Measurements from ENCODE around the gene FAM117B.

Gene FAM117B

DNA sequence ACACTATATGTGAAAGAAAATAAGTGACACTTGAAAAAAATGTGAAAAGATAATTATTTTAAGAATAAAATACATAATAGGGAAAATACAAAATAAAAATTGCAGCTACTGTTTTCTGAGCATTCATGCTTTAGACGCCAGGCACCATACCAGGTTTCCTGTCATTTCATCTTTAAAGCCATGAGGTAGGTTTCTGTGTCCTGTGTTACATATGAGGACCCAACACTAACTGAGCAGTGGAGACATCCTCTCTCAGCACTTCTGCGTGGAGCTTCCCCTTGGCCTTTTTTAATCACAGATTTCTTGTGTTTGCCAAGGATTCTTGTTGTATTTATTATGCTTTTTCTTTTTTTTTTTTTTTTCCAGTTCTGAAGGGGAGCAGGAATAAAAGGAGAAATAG is 117.3 kb downstream of the FAM117B start:
- H3K4me1 ChIP-seq (ENCODE audit: control insufficient read depth in 1 of 2, insufficient read depth in 2 of 2, low read length in 2 of 2): peaks cover 1 to 4% of the 10 kb centered on the region in 2 donors
- no peak overlapping the region for H3K4me3 ChIP-seq (ENCODE audit: low read depth in 1 of 2, low read length in 2 of 2)
- no peaks in the 10 kb centered on the region for H3K27me3 ChIP-seq (ENCODE audit: control insufficient read depth in 1 of 2, insufficient read depth in 2 of 2, low read length in 2 of 2)
- H3K9me3 ChIP-seq (ENCODE audit: control insufficient read depth in 1 of 2, low read length in 2 of 2): no peaks in the 10 kb centered on the region
- H3K27ac ChIP-seq (ENCODE audit: low read depth, low read length): no peak overlapping the region
- H3K9ac ChIP-seq (ENCODE audit: low read depth in 1 of 2, low read length in 2 of 2): no peak overlapping the region
- H3K36me3 ChIP-seq (ENCODE audit: control insufficient read depth in 1 of 2, insufficient read depth in 2 of 2, low read length in 2 of 2): peaks cover under 1 to 1% of the 10 kb centered on the region in 2 donors

DNA sequence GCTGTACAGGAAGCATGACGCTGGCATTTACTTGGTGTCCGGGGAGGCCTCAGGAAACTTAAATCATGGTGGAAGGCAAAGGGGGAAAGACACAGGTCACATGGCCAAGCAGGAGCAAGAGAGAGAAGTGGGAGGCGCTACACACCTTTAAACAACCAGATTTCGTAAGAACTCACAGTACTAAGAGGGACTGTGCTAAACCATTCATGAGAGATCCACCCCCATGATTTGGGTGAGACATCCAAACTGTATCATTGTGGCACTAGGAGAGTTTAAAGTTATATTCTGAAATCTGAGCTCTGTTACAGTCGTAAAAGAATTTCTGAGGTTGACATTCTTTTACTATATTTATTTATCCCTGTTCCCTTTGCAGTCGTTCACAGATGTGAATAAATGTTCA is 120.2 kb downstream of the FAM117B start:
- no peak overlapping the region for H3K9ac ChIP-seq (ENCODE audit: low read depth in 1 of 2, low read length in 2 of 2)
- H3K27me3 ChIP-seq (ENCODE audit: control insufficient read depth in 1 of 2, insufficient read depth in 2 of 2, low read length in 2 of 2): no peaks in the 10 kb centered on the region
- no peak overlapping the region for H3K27ac ChIP-seq (ENCODE audit: low read depth, low read length)
- H3K4me3 ChIP-seq (ENCODE audit: low read depth in 1 of 2, low read length in 2 of 2): no peak overlapping the region
- peaks cover 8 to 10% of the 10 kb centered on the region in 2 donors for H3K36me3 ChIP-seq (ENCODE audit: control insufficient read depth in 1 of 2, insufficient read depth in 2 of 2, low read length in 2 of 2)
- no peaks in the 10 kb centered on the region for H3K9me3 ChIP-seq (ENCODE audit: control insufficient read depth in 1 of 2, low read length in 2 of 2)
- H3K4me1 ChIP-seq (ENCODE audit: control insufficient read depth in 1 of 2, insufficient read depth in 2 of 2, low read length in 2 of 2): peaks cover 10 to 21% of the 10 kb centered on the region in 2 donors

DNA sequence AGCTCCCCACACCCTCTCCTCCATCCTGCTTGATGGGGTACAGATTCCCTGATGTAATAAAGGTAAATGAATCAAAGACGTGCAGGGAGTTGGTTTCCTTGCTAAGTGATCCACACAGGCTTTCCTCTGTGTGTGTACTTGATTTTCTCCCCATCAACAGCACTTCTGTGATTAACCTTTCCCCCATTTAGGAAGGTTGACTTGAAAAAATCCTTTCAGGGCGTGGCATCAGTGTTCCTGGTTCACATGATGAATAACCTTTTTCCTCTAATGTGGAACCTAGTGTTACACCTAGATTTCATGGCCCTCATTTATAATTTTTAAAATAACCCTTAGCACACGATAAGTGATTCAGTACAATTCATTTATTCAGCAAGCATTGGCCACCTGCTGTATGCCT is 121.8 kb downstream of the FAM117B start:
- H3K9me3 ChIP-seq (ENCODE audit: control insufficient read depth in 1 of 2, low read length in 2 of 2): no peaks in the 10 kb centered on the region
- no peak overlapping the region for H3K9ac ChIP-seq (ENCODE audit: low read depth in 1 of 2, low read length in 2 of 2)
- H3K36me3 ChIP-seq (ENCODE audit: control insufficient read depth in 1 of 2, insufficient read depth in 2 of 2, low read length in 2 of 2): peaks cover 14 to 18% of the 10 kb centered on the region in 2 donors
- peaks cover 10 to 21% of the 10 kb centered on the region in 2 donors for H3K4me1 ChIP-seq (ENCODE audit: control insufficient read depth in 1 of 2, insufficient read depth in 2 of 2, low read length in 2 of 2)
- no peak overlapping the region for H3K27ac ChIP-seq (ENCODE audit: low read depth, low read length)
- H3K4me3 ChIP-seq (ENCODE audit: low read depth in 1 of 2, low read length in 2 of 2): no peak overlapping the region
- H3K27me3 ChIP-seq (ENCODE audit: control insufficient read depth in 1 of 2, insufficient read depth in 2 of 2, low read length in 2 of 2): no peaks in the 10 kb centered on the region

DNA sequence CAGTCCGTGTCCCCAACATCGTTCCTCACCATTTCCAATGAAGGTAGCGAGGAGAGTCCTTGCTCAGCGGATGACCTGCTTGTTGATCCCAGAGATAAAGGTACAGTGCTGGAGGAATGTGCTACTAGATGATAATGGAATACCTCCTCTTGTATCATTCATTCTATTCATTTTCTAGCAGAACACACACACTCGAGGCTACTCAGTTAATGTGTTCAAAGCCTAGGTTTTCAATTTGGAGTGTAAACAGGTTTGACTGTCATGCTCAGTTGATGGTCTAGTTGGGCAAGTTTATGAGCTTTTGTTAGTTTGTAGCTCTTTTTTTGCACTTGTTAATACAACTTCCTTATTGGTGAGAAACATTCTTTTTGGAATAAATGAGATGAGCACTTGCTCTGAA is 122.6 kb downstream of the FAM117B start:
- H3K4me1 ChIP-seq (ENCODE audit: control insufficient read depth in 1 of 2, insufficient read depth in 2 of 2, low read length in 2 of 2): peaks cover 10 to 21% of the 10 kb centered on the region in 2 donors
- H3K9ac ChIP-seq (ENCODE audit: low read depth in 1 of 2, low read length in 2 of 2): no peak overlapping the region
- no peak overlapping the region for H3K4me3 ChIP-seq (ENCODE audit: low read depth in 1 of 2, low read length in 2 of 2)
- no peaks in the 10 kb centered on the region for H3K27me3 ChIP-seq (ENCODE audit: control insufficient read depth in 1 of 2, insufficient read depth in 2 of 2, low read length in 2 of 2)
- no peaks in the 10 kb centered on the region for H3K9me3 ChIP-seq (ENCODE audit: control insufficient read depth in 1 of 2, low read length in 2 of 2)
- H3K27ac ChIP-seq (ENCODE audit: low read depth, low read length): no peak overlapping the region
- peaks cover 14 to 18% of the 10 kb centered on the region in 2 donors for H3K36me3 ChIP-seq (ENCODE audit: control insufficient read depth in 1 of 2, insufficient read depth in 2 of 2, low read length in 2 of 2)

DNA sequence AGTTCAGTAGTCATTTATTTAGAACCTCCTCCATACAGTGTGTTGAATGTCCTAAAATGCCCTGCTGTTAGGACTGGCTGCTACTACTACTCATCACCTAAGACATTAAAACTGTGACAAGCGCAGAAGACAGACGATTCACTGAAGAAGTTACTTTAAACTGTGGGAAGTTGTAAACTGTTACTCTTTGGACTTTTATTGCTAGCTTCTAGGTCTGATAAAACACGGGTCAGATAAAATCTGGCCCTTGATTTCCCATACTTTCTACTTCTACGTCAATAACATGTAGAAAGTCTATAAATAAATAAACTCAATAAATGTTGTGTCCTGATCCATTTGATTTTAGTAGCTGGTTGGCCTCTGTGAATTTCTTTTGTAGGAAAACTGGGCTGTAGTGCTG is 123.4 kb downstream of the FAM117B start:
- no peak overlapping the region for H3K27ac ChIP-seq (ENCODE audit: low read depth, low read length)
- H3K9ac ChIP-seq (ENCODE audit: low read depth in 1 of 2, low read length in 2 of 2): no peak overlapping the region
- H3K4me3 ChIP-seq (ENCODE audit: low read depth in 1 of 2, low read length in 2 of 2): no peak overlapping the region

DNA sequence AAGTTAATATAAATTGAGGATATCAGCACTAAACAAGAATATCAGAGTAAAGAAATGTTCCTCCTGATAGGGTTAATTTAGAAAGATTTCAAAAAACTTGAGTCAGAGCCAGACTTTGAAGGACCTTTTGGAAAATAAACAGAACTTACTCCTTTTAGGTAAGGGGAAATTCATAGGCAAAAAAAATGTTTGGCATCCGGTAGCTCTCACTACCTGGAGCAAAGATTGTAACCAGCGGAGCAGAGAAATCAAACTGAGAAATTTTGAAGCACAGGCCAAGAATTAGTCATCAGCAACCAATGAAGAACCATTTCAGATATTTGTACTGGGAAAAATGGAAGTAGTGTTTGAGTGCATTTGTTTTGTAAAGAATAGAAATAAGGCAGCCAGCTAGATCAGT is 123.8 kb downstream of the FAM117B start:
- no peak overlapping the region for H3K27ac ChIP-seq (ENCODE audit: low read depth, low read length)
- no peak overlapping the region for H3K4me3 ChIP-seq (ENCODE audit: low read depth in 1 of 2, low read length in 2 of 2)
- H3K27me3 ChIP-seq (ENCODE audit: control insufficient read depth in 1 of 2, insufficient read depth in 2 of 2, low read length in 2 of 2): no peaks in the 10 kb centered on the region

More for the DNA sequence above, 123.4 kb downstream of the FAM117B start:
- Histone ChIP-seq H3K9me3 (ENCODE audit: control insufficient read depth in 1 of 2, low read length in 2 of 2) (no peaks in the 10 kb centered on the region), H3K36me3 (ENCODE audit: control insufficient read depth in 1 of 2, insufficient read depth in 2 of 2, low read length in 2 of 2) (peaks cover 14 to 18% of the 10 kb centered on the region in 2 donors), H3K4me1 (ENCODE audit: control insufficient read depth in 1 of 2, insufficient read depth in 2 of 2, low read length in 2 of 2) (peaks cover 10 to 21% of the 10 kb centered on the region in 2 donors), H3K27me3 (ENCODE audit: control insufficient read depth in 1 of 2, insufficient read depth in 2 of 2, low read length in 2 of 2) (no peaks in the 10 kb centered on the region)

DNA sequence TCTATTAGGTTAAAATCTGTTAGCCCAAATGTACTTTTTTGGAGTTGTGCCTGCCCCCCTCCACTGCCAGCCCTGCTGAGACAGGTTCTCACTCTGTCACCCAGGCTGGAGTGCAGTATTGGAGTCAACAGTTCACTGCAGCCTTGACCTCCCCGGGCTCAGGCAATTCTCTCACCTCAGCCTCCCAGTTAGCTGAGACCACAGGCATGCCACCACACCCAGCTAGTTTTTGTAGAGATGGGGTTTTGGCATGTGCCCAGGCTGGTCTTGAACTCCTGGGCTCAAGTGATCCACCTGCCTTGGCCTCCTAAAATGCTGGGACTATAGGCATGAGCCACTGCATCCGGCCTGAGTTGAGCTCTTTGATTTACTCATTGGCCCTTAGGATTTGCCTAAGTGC is 126.1 kb downstream of the FAM117B start:
- Histone ChIP-seq H3K36me3 (ENCODE audit: control insufficient read depth in 1 of 2, insufficient read depth in 2 of 2, low read length in 2 of 2) (peaks cover 22 to 24% of the 10 kb centered on the region in 2 donors), H3K4me3 (ENCODE audit: low read depth in 1 of 2, low read length in 2 of 2) (no peak overlapping the region), H3K9me3 (ENCODE audit: control insufficient read depth in 1 of 2, low read length in 2 of 2) (no peaks in the 10 kb centered on the region), H3K9ac (ENCODE audit: low read depth in 1 of 2, low read length in 2 of 2) (no peak overlapping the region), H3K27ac (ENCODE audit: low read depth, low read length) (no peak overlapping the region), H3K27me3 (ENCODE audit: control insufficient read depth in 1 of 2, insufficient read depth in 2 of 2, low read length in 2 of 2) (no peaks in the 10 kb centered on the region), H3K4me1 (ENCODE audit: control insufficient read depth in 1 of 2, insufficient read depth in 2 of 2, low read length in 2 of 2) (peaks cover 10 to 21% of the 10 kb centered on the region in 2 donors)

More for the DNA sequence above, 123.8 kb downstream of the FAM117B start:
- Histone ChIP-seq H3K36me3 (ENCODE audit: control insufficient read depth in 1 of 2, insufficient read depth in 2 of 2, low read length in 2 of 2) (peaks cover 14 to 18% of the 10 kb centered on the region in 2 donors), H3K4me1 (ENCODE audit: control insufficient read depth in 1 of 2, insufficient read depth in 2 of 2, low read length in 2 of 2) (peaks cover 10 to 21% of the 10 kb centered on the region in 2 donors), H3K9ac (ENCODE audit: low read depth in 1 of 2, low read length in 2 of 2) (no peak overlapping the region), H3K9me3 (ENCODE audit: control insufficient read depth in 1 of 2, low read length in 2 of 2) (no peaks in the 10 kb centered on the region)

DNA sequence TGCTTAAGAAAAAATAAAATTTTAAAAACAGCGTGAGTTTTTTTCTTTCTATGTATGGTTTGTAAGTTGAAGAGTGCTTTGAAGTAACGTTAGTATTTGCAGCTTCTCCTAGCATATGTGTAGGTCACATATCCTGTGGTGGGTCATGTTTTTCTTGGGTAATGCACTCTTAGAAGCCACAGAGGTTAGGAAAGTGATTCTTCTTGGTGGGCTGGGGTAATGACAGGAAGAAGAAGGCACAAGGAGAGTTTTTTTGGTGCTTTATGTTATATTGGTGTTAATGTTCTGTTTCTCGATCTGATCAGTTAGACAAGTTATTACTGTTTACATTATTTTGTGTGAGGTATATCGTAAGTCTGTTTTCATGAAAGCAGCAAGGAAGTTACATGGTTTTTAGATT is 127.8 kb downstream of the FAM117B start:
- peaks cover 5 to 12% of the 10 kb centered on the region in 2 donors for H3K4me1 ChIP-seq (ENCODE audit: control insufficient read depth in 1 of 2, insufficient read depth in 2 of 2, low read length in 2 of 2)
- no peaks in the 10 kb centered on the region for H3K9me3 ChIP-seq (ENCODE audit: control insufficient read depth in 1 of 2, low read length in 2 of 2)
- no peaks in the 10 kb centered on the region for H3K27me3 ChIP-seq (ENCODE audit: control insufficient read depth in 1 of 2, insufficient read depth in 2 of 2, low read length in 2 of 2)
- H3K4me3 ChIP-seq (ENCODE audit: low read depth in 1 of 2, low read length in 2 of 2): no peak overlapping the region
- no peak overlapping the region for H3K27ac ChIP-seq (ENCODE audit: low read depth, low read length)
- no peak overlapping the region for H3K9ac ChIP-seq (ENCODE audit: low read depth in 1 of 2, low read length in 2 of 2)
- H3K36me3 ChIP-seq (ENCODE audit: control insufficient read depth in 1 of 2, insufficient read depth in 2 of 2, low read length in 2 of 2): peaks cover 20 to 22% of the 10 kb centered on the region in 2 donors

DNA sequence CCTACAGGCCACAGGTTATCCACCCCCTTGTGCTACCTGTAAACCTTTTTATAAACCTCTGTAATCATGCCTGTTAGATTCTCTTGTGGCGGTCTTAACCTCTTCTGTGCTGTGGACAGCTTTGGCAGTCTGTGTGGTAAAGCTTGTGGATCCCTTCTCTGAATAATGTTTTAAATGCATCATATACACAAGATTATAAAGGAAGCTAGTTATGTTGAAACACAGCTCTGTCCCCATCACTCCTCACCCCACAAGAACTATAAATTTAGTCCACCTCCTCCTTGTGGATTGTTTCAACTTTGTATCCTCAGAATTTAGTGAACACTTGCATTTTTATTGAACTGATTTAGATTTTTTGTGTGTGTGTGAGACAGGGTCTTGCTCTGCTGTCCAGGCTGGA is 129.1 kb downstream of the FAM117B start:
- H3K4me3 ChIP-seq (ENCODE audit: low read depth in 1 of 2, low read length in 2 of 2): no peak overlapping the region
- H3K9me3 ChIP-seq (ENCODE audit: control insufficient read depth in 1 of 2, low read length in 2 of 2): no peaks in the 10 kb centered on the region
- peaks cover 19 to 20% of the 10 kb centered on the region in 2 donors for H3K36me3 ChIP-seq (ENCODE audit: control insufficient read depth in 1 of 2, insufficient read depth in 2 of 2, low read length in 2 of 2)
- no peak overlapping the region for H3K9ac ChIP-seq (ENCODE audit: low read depth in 1 of 2, low read length in 2 of 2)
- H3K4me1 ChIP-seq (ENCODE audit: control insufficient read depth in 1 of 2, insufficient read depth in 2 of 2, low read length in 2 of 2): peaks cover 0 to 9% of the 10 kb centered on the region in 2 donors
- H3K27me3 ChIP-seq (ENCODE audit: control insufficient read depth in 1 of 2, insufficient read depth in 2 of 2, low read length in 2 of 2): no peaks in the 10 kb centered on the region
- H3K27ac ChIP-seq (ENCODE audit: low read depth, low read length): no peak overlapping the region

DNA sequence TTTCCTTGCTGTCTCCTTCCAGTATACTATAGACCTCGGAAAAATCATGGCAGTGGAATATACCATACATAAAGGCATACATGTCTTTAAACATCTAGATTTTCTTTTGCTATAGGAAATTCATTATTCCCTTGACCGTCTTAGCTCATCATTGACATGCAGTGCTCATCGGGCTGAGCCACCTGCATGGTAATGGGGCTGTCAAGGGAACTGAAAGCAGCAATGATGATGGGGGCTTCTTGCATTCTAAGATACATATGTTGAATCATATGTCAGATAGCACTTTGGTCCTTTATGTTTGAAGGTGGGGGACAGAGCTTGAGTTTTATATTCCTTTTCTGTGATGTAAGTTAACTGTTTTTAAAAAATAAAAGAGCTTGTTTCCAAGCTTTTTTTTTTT is 130.2 kb downstream of the FAM117B start:
- peaks cover 16 to 17% of the 10 kb centered on the region in 2 donors for H3K36me3 ChIP-seq (ENCODE audit: control insufficient read depth in 1 of 2, insufficient read depth in 2 of 2, low read length in 2 of 2)
- H3K4me1 ChIP-seq (ENCODE audit: control insufficient read depth in 1 of 2, insufficient read depth in 2 of 2, low read length in 2 of 2): peaks cover 0 to 6% of the 10 kb centered on the region in 2 donors
- H3K9ac ChIP-seq (ENCODE audit: low read depth in 1 of 2, low read length in 2 of 2): no peak overlapping the region
- H3K9me3 ChIP-seq (ENCODE audit: control insufficient read depth in 1 of 2, low read length in 2 of 2): no peaks in the 10 kb centered on the region
- H3K4me3 ChIP-seq (ENCODE audit: low read depth in 1 of 2, low read length in 2 of 2): no peak overlapping the region
- no peaks in the 10 kb centered on the region for H3K27me3 ChIP-seq (ENCODE audit: control insufficient read depth in 1 of 2, insufficient read depth in 2 of 2, low read length in 2 of 2)
- H3K27ac ChIP-seq (ENCODE audit: low read depth, low read length): no peak overlapping the region

DNA sequence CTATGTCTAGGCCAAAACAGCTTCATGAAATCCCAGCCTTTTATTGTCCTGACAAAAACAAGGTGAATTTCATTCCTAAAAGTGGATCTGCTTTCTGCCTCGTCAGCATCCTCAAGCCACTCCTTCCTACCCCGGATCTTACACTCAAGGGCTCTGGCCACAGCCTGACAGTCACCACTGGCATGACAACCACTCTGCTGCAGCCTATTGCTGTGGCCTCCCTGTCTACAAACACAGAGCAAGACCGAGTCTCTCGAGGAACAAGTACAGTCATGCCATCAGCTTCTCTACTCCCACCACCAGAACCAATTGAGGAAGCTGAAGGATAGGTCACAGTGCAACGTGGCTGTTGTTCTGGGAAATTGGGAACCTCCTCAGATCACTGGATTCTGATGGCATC is 130.7 kb downstream of the FAM117B start:
- Histone ChIP-seq H3K9me3 (ENCODE audit: control insufficient read depth in 1 of 2, low read length in 2 of 2) (no peaks in the 10 kb centered on the region), H3K4me1 (ENCODE audit: control insufficient read depth in 1 of 2, insufficient read depth in 2 of 2, low read length in 2 of 2) (peaks cover 0 to 6% of the 10 kb centered on the region in 2 donors), H3K4me3 (ENCODE audit: low read depth in 1 of 2, low read length in 2 of 2) (no peak overlapping the region), H3K27me3 (ENCODE audit: control insufficient read depth in 1 of 2, insufficient read depth in 2 of 2, low read length in 2 of 2) (no peaks in the 10 kb centered on the region), H3K36me3 (ENCODE audit: control insufficient read depth in 1 of 2, insufficient read depth in 2 of 2, low read length in 2 of 2) (peaks cover 12 to 13% of the 10 kb centered on the region in 2 donors), H3K9ac (ENCODE audit: low read depth in 1 of 2, low read length in 2 of 2) (no peak overlapping the region), H3K27ac (ENCODE audit: low read depth, low read length) (no peak overlapping the region)

All from duodenal mucosa (tissue), 2 donors.